Endometrial microvascular endothelial cells (primary cell): ENCODE results near the gene RAD51B. TPM values are rescaled to one million over a fixed set of nuclear protein-coding genes. Genes with fewer than 3 reads are reported as not detected.

ENCODE experiments used
- in situ Hi-C: cut with HindIII; loops from 2 replicates; pipeline ENCODE4 v1.10.0; 2017; ENCODE audit warnings: low sequenced_read_pairs, low pct_unique_long_range_greater_than_20kb; ENCODE audit errors: inconsistent ontology term
- total RNA-seq: library from RNA; depleted of rRNA; stranded (reverse); fragments of >200 nt; gene quantifications from one replicate; pipeline ENCODE4 v1.2.3, GENCODE V29; 2015; ENCODE audit errors: inconsistent ontology term

Gene RAD51B
- total RNA-seq, 1 donor from 2014 or later: 16.4 TPM

DNA sequence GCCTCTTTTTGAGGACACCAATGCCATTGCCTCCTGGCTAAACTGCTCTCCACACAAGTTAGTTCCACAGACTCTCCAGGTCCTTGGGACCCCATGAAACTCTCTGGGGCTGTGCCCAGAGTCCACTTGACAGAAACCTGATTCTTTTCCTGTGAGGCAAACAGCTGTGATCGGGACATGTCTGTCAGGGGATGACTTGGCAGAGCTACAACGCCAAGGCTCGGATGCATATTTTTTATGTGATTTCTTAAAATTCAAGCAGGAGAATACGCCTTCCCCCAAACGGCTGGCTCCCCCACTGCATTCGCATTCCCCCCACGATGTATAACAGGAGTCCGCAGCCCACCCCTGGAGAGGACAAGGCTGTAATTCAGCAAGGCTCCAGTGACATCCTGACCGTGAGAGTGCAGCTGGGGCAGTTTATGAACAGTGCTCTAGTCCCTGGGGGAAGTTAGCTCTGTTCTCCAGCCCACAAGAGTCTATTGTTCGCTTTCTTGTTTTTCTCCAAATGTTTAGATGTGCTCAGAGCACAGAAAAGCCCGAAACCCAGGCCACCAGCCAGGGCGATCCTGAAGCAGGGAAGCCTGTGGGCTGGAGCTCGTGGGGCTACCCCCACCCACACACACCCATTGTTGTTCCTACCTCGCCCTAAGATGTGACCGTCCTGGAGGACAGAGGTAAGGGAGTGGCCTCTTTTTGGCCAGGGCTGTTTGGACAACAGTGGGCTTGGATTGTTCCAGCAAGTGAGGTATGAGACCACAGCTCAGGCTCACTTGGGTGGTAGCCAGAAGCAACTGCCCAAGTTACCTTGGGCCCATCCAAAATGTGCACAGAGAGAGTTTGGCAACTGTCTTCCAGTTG is 813.8 kb downstream of the RAD51B start:
- in situ Hi-C loops: no loop called here

DNA sequence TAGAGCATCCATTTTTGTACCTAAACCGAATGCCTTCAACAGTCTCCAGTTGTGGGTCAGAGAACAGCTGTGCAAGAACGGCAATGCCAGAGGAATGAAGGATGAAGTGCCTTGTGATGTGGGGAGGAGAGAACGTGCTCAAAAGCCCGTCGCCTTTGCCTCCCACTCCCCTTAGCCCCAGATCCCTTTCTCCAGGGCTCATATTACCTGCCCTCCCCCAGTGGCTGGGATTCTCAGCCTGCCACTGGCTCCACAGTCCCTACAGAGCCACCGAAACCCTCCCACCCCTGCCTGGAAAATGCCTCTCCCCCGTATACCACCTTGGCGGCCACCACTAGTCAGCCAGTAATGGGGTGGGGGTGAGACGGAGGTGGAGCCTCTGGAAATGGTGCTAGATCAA is 814.8 kb downstream of the RAD51B start:
- in situ Hi-C loops: no loop called here

DNA sequence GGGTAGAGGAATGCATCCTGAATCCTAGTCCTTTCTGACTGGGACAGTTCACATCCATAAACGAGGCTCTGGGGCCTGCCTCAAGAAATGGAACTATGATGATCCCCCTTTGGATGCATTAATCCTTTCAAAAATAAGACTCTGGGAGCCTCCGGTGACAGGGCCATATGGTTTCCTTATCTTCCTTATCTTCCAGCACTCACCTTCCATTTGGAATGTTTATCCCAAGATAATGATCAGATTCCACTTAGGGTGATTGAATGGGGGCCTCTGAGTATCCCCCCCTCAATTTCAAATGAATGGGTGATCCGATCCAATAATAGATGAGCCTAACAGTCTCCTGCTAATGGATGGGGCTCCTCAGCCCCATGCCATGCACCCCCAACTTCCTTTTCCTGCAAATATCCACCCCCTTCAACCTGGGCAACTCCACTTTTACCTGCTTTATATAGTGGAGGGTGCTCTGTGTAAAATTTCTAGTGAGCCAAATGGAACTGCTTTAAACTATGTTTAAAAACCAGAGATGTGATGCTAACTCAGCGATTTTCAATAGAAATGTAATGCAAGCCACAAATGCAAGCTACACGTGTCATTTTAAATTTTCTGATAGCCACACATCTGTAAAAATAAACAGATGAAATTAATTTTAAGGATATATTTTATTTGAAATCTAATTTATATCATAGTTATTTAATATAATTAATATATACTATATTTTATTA is 815.5 kb downstream of the RAD51B start:
- in situ Hi-C loops: no loop called here

DNA sequence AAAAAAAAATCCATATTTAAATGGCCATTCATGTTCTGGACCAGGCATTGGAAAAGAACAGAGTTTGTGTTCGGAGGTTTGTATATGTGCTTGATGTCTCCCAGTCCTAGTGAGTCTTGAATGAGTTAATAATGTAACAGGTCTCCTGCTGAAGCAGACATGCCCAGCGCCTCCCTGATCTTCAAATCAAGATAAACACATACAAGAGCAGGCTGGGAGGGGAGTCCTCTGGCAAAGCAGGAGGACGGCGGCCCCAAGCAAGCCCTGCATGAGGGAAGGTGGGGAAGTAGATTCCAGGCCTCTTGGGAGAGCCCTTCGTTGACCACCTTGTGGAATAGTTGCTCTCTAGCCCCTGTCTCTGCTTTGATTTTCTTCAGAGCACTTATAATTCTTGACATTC is 817.0 kb downstream of the RAD51B start:
- in situ Hi-C loops: no loop called here

DNA sequence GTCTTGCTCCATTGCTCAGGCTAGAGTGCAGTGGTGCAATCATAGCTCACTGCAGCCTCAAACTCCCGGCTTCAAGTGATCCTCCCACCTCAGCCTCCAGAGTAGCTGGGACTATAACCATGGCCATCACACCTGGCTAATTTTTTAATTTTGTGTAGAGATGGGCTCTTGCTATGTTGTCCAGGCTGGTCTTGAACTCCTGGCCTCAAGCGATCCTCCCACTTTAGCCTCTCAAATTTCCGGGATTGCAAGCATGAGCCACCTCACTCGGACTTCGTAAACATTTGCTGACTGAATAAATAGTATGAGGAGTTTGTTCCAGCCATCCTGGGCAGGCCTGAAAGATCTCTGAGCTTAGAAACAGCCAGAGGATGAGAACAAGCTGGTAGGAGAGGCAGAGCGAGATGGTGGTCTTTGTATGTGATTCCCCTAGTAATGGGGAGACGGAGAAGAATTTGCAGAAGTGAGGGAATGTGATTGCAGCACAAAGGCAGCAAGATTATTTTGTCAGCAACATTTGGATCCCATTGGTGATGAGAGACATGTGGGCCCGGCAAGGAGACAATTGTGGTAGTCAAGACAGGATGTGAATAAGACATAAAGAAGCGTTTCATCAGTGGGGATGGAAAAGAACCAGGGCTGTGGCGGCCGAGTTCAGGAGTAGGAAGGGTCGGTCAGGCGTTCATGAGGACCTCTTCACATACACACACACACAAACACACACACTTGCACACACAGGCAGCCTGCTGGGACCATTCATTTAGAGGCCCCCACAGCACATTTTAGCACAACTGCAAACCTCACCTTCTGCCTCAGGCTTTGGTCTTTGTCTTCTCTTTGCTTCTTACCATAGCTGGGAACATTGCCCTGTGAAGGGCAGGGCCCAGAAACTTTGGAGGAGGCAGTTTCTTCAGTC is 817.8 kb downstream of the RAD51B start:
- in situ Hi-C loops: no loop called here

DNA sequence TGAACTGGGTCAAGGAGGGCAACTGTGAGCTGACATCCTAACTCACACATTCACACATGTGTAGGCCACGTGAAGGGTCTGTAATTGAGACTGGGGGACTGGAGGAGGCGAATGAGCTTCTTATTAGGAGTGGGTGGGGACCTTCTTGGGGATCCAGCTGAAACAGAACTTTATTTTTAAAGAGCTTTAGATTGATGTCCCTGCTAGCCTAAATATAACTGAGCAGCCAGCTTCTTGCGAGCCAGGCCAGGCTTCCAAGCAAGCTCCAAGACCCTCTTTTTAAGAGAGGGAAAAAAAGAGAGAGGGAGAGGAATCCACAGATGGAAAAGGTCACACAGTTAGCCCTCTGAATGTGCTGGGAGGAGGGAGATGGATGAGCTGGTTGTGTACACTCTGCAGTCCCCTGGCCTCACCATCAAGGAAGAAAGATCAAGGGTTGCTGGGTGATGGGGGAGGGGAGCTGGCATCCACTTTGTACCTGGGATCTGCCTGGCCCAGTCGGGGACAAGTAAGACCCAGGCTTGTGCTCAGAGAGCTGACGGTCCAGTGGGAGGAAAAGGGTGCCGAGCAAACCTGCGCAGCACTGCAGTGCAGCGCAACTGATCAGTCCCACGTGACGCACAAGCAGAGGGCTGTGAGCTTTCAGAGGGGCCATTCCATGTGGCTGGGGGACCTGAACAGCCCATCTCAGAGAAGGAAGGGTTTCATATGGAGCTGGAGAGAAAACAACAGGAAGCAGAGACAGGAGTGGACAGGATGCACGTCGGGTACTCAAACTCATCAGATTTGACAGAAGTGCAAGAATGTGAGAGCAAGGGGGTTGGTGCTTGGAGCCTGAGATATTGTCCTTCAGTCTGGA is 818.8 kb downstream of the RAD51B start:
- in situ Hi-C loops: no loop called here

DNA sequence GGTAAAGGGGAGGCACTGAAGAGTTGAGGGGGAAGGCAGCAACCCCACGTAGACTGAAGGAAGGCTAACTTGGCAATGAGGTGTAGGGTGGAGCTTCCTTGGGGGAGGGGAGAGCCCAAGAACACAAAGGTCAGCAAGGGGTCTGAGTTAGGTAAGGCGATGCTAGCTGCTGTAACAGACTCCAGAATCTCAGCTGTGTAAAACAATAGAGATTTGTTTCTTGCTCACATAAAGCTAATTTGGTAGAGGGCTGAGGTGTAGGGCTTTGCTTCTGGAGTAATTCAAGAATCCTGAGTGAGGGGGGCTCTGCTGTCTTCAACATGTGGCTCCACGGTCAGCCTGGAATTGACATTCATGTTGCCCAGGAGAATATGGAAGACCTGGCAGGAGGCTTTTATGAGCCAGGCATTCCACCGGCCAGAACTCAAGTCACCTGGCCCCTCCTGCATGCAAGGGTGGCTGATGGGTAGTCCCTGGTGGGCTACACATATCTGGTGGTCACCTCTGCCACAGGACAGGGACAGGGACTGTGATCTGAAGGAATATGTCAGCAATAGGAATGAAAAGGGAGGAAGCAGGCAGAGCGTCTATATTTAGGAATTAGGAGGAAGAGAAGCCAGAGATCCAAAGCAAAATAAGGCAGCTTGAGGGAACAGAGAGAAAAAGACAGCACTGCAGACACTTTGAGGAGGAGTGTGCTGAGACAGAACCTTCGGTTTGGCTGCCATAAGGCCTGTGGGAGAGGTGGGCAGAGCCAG is 819.6 kb downstream of the RAD51B start:
- in situ Hi-C loops: no loop called here

DNA sequence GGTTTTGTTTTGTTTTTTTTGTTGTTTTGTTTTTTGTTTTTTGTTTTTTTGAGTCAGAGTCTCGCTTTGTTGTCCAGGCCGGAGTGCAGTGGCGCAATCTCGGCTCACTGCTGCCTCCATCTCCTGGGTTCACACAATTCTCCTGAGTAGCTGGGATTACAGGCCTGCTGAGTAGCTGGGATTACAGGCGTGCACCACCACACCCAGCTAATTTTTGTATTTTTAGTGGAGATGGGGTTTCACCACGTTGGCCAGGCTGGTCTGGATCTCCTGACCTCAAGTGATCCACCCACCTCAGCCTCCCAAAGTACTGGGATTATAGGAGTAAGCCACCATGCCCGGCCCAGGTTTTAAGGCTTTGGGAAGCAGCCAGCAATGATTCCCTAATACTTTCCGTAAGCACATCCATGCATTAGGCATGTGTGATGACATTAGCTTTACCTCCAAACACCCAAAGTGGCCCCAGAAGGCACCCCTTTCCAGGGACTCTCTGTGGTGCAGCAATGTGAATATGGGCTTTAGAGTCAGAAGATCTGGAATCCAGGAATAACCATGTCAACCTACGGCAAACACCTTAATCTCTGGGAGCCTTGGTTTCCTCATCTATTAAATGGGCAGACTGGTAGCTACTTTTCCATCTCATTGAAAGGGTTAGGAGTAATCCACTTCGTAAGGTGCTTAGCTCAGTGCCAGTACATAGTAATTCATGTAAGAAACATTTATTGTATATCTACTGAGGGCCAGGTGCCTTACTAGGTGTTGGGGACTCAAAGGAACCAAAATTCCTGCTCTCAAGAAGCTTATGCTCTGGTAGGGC is 820.4 kb downstream of the RAD51B start:
- in situ Hi-C loops: no loop called here

DNA sequence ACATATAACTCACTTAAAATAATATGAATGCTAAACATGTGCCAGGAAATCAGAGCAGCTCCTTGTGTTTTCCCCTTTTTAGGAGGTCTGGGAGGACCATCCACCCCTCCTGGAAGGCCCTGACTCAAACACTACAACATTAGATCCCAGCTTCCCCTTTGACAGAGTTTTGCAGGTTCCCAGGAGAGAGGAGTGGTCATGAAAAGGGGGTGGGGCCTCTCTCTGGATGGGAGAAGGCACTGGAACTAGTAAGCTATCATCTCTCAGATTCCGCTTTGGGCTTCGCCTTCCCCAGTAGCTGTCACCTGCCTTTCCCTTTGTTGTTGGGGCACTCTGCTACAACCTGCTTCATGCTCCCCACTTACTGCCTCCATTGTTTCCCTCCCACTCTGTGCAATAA is 824.1 kb downstream of the RAD51B start:
- in situ Hi-C loops: no loop called here

DNA sequence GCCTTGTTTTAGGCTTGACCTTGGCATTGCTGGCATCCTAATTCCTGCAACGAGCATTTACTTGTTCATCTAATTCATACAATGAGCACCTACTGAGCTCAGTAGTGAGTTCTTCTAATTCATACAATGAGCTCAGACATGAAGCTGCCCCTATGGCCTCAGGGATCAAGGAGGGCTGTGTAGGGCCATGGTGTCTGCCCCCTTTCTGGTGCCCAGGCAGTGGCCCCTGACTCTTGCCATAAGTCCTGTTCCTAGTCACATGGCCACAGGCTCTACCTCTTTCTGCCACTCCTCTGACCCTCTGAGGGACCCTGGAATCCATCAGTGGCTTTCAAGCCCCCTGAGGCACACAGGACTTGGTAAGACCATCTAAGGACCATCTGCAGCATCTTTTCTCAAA is 824.5 kb downstream of the RAD51B start:
- in situ Hi-C loops: no loop called here

DNA sequence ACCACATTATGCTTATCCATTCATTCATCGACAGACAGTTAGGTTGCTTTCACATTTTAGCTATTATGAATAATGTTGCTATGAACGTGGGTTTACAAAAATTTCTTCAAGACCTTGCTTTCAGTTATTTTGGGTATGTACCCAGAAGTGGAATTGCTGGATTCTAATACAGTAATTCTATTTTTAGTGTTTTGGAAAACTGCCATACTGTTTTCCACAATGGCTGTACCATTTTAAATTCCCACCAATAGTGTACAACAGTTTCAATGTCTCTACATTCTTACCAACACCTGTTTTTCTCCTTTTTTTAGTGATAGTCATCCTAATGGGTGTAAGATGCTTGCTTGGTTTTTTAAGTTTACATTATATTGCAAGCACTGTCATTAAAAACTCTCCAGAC is 825.8 kb downstream of the RAD51B start:
- in situ Hi-C loops: no loop called here

DNA sequence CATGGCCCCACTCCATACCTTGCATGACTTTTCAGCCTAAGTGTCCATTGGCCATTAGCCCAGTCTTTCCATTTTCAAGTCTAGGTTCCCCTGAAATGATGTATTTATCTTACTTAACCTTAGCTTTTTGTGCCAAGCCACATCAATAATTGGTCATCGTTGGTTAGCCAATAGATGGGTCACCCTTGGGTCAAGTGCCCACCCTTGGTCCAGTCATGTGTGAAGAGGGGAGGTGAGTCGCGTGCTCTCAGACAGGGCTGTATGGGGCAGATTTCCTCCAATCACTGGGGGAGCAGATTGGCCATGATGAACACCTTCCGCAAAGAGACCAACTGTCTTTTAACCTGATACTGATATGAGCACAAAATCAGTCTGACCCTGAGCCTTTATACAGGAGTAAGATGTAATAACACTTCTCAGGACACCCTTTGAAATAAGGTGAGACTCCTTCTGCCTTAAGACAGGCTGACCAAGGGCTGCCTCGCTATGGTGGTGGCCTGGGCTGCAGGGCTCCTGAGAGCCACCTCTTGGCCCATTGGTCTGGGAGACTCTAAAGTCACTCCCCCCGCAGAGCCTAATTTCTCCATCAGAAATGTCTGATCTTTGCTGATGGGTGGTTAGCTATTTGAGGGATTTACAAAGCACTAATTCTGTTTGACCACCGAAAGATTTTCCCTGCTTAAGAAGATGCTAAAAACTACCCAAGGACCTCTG is 830.1 kb downstream of the RAD51B start:
- in situ Hi-C loops: no loop called here

DNA sequence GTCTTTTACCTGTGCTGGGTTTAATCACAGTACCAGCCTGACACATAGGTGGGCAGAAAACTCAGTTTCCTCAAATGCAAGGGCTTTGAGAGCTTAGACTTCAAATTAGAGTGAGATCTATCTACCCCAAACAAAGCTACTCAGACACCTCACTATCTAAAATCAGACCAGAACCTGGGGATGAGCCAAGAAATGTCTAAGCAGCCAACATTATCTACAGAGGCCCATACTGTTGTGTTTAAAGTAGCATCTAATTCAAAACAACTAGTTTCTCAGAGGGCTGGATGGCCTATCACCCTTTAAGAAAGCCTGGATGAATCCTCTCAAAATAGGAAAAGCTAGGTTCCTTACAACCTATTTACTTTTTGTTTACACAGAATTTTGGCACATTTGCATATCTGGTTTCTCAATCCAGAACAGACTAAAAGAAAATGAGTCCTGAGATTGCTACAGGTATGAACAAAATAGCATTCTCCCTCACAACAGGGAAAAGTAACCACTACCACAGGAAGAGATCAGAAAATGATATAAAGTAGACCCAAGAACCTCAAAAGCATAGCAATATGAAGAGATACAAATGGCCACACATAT is 830.9 kb downstream of the RAD51B start:
- in situ Hi-C loops: no loop called here

DNA sequence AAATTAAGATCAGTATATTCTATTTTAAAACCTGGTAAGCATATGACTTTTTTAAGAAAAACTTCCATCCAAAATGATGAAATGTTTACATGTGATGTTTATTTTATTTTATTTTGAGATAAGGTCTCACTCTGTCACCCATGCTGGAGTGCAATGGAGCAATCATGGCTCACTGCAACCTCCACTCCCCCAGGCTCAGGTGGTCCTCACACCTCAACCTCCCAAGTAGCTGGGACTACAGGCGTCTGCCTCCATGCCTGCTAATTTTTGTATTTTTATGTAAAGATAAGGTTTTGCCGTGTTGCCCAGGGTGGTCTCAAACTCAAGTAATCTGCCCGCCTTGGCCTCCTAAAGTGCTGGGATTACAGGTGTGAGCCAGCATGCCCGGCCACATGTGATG is 831.5 kb downstream of the RAD51B start:
- in situ Hi-C loops: no loop called here

DNA sequence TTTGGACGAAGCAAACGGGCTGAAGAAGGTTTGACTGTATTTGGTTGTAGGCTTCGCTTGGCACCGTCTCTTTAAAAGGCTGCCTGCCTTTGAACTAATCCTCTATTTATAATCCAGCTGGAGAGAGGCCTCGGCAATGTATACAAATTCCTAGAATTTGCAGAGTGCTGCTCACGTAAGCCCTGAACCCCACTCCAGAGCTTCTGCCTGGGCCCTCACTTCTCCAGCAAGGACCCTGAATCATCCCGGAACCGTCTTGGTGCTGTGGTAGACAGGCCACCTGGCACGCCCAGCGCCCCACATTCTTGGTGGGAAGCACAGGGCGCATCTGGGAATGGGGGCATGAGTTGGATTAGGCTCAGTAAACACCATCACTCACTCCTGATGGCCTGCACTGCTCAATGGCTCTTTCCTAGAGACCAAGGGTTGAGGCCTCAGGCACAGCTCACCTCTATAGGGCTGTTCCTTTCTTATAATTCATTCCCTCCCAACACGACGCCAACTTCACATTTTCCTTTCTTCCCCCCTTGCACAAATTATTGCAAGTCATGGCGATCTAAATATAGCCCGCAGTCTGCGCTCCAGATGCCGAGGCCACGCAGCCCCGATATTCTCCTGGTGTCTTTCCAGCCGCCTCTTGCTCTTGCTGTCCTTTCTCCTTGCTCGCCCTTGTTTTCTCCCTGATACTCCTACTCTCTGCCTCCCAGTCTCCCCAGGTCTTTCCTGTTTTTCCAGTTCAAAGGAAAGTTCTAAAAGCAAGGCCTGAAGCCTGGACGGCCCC is 832.3 kb downstream of the RAD51B start:
- in situ Hi-C loops: no loop called here

DNA sequence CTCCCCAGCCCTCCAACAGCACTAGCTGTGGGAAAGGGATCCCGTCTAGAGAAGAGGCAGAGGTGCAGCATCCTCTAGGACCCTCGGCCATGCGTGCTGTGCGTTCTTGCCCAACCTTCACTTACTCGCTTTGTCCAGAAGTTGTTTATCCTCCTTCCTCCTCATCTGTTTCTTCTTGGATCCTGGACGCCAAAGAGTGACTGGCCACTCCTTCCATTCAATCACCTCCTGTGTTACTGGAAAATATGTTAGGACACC is 832.8 kb downstream of the RAD51B start:
- in situ Hi-C loops: no loop called here
